Endothelial cell of umbilical vein (primary cell): ENCODE results near the gene RABEP1. TPM values are rescaled to one million over a fixed set of nuclear protein-coding genes. Genes with fewer than 3 reads are reported as not detected.

Source experiments
- BruUV-seq: library from RNA; stranded (reverse); fragments of 400-500 nt; replicated peaks from 2 replicates; lab custom pipeline; 2021; lab: Mats Ljungman, UMichigan
- CTCF ChIA-PET: fragments of 300-600, 350-600 bp; sonication (Branson Sonifier 250); formaldehyde crosslinking; loops from one replicate; lab custom pipeline; 2021; ENCODE audit warnings: antibody characterized with exemption, inconsistent platforms; lab: Charles Lee
- POLR2A ChIA-PET: fragments of 300-600, 350-600 bp; sonication (Branson Sonifier 250); formaldehyde crosslinking; loops from one replicate; lab custom pipeline; 2021; ENCODE audit warnings: antibody characterized with exemption, inconsistent platforms; lab: Charles Lee
- DNase-seq: peaks from one replicate; pipeline ENCODE4 v3.0.0-alpha.2; 2011; ENCODE audit warnings: low read depth, low spot score
- FAIRE-seq: peaks from 2 replicates; lab custom pipeline; 2011; peaks lifted over from hg19 to GRCh38; lab: Jason Lieb, UNC
- H2AFZ ChIP-seq: 2 replicates; pipeline ENCODE4 v1.6.0; 2012; ENCODE audit warnings: low read depth, low read length, control low read depth, inconsistent platforms
- H3K27ac ChIP-seq: 2 replicates; pipeline ENCODE4 v1.5.1; 2011; ENCODE audit warnings: low read depth, mild to moderate bottlenecking, control low read depth, low read length, moderate library complexity; ENCODE audit not compliant: insufficient read depth
- H3K27me3 ChIP-seq, 2 experiments: 2 replicates each; pipeline versions ENCODE4 v1.6.0 to v1.6.1; 2011; ENCODE audit warnings: low read length in 2 of 2, mixed read lengths in 1 of 2; ENCODE audit not compliant: control insufficient read depth in 2 of 2, insufficient read depth in 2 of 2
- H3K36me3 ChIP-seq, 2 experiments: 2 replicates in 1 of 2; 3 replicates in 1 of 2; pipeline ENCODE4 v1.5.1; 2011; ENCODE audit warnings: low read length in 2 of 2, mild to moderate bottlenecking in 1 of 2, moderate library complexity in 1 of 2; ENCODE audit not compliant: control insufficient read depth in 2 of 2, insufficient read depth in 2 of 2; ENCODE audit errors: extremely low read depth in 1 of 2
- H3K4me1 ChIP-seq: 3 replicates; pipeline ENCODE4 v1.5.1; 2011; ENCODE audit warnings: mild to moderate bottlenecking, low read length; ENCODE audit not compliant: control insufficient read depth, insufficient read depth; ENCODE audit errors: extremely low read depth
- H3K4me2 ChIP-seq: 2 replicates; pipeline ENCODE4 v1.6.1; 2011; ENCODE audit warnings: low read length, control low read depth, mixed read lengths; ENCODE audit not compliant: insufficient read depth
- H3K4me3 ChIP-seq, 3 experiments: fragments of 200-600 bp in 1 of 3; sonication (generic), shearing (Covaris generic) in 1 of 3; replicated peaks in 1 of 3; 2 replicates each; pipeline ENCODE4 v1.5.1; 2011 to 2016; ENCODE audit warnings: control low read depth in 3 of 3, low read length in 3 of 3, mild to moderate bottlenecking in 2 of 3, inconsistent platforms in 1 of 3, low read depth in 1 of 3, moderate library complexity in 1 of 3; ENCODE audit not compliant: insufficient read depth in 1 of 3
- H3K79me2 ChIP-seq: 2 replicates; pipeline ENCODE4 v1.6.0; 2012; ENCODE audit warnings: low read length, inconsistent platforms; ENCODE audit not compliant: control insufficient read depth, insufficient read depth
- H3K9ac ChIP-seq: replicated peaks from 2 replicates; pipeline ENCODE3; 2011; ENCODE audit warnings: low read length, control low read depth; ENCODE audit not compliant: insufficient read depth; ENCODE audit errors: extremely low read depth
- H3K9me1 ChIP-seq: replicated peaks from 3 replicates; pipeline ENCODE4 v1.6.0; 2011; ENCODE audit warnings: mild to moderate bottlenecking, low read length; ENCODE audit not compliant: control insufficient read depth, insufficient read depth; ENCODE audit errors: extremely low read depth
- H3K9me3 ChIP-seq: replicated peaks from 2 replicates; pipeline ENCODE4 v1.5.1; 2012; ENCODE audit warnings: low read length, inconsistent platforms; ENCODE audit not compliant: control insufficient read depth, insufficient read depth
- H4K20me1 ChIP-seq: replicated peaks from 2 replicates; pipeline ENCODE3; 2011; ENCODE audit warnings: mild to moderate bottlenecking, low read length; ENCODE audit not compliant: control insufficient read depth, insufficient read depth; ENCODE audit errors: extremely low read depth
- CTCF ChIP-seq, 2 donors: IDR thresholded peaks; 1 replicate in 1 of 2; 2 replicates in 1 of 2; pipeline ENCODE4 v1.5.1; 2011; ENCODE audit warnings: low read length in 2 of 2, mild to moderate bottlenecking in 2 of 2, moderate library complexity in 2 of 2, control low read depth in 1 of 2, inconsistent platforms in 1 of 2, low read depth in 1 of 2; ENCODE audit not compliant: insufficient read depth in 1 of 2; ENCODE audit errors: extremely low read depth in 1 of 2
- EZH2 ChIP-seq: IDR thresholded peaks from 2 replicates; pipeline ENCODE4 v1.6.1; 2012; ENCODE audit warnings: borderline replicate concordance, low read depth, mild to moderate bottlenecking, moderate library complexity, low read length, inconsistent platforms; ENCODE audit not compliant: severe bottlenecking
- FOS ChIP-seq: IDR thresholded peaks from 2 replicates; pipeline ENCODE4 v1.6.1; 2011; ENCODE audit warnings: mild to moderate bottlenecking, low read length, moderate library complexity, borderline replicate concordance; ENCODE audit not compliant: insufficient read depth
- GATA2 ChIP-seq: IDR thresholded peaks from 2 replicates; pipeline ENCODE4 v1.7.0; 2011; ENCODE audit warnings: low read depth, mild to moderate bottlenecking, moderate library complexity, mixed read lengths, low read length; ENCODE audit not compliant: insufficient read length, insufficient read depth
- JUN ChIP-seq: IDR thresholded peaks from 2 replicates; pipeline ENCODE4 v1.6.1; 2011; ENCODE audit warnings: borderline replicate concordance, low read depth; ENCODE audit not compliant: insufficient read length, insufficient read depth
- MAX ChIP-seq: IDR thresholded peaks from 2 replicates; pipeline ENCODE4 v1.6.1; 2011; ENCODE audit not compliant: insufficient read depth, insufficient read length
- MYC ChIP-seq: IDR thresholded peaks from one replicate; pipeline ENCODE4 v1.6.1; 2011; ENCODE audit warnings: mild to moderate bottlenecking, low read depth, low read length
- POLR2A ChIP-seq: IDR thresholded peaks from 2 replicates; pipeline ENCODE4 v1.6.1; 2012; ENCODE audit warnings: low read depth, mild to moderate bottlenecking, control low read depth, low read length
- POLR2AphosphoS5 ChIP-seq: IDR thresholded peaks from 2 replicates; pipeline ENCODE4 v1.6.1; 2012; ENCODE audit warnings: low read depth, mild to moderate bottlenecking, control low read depth, low read length, moderate library complexity; ENCODE audit not compliant: insufficient read depth
- dilution Hi-C: fragments of 300-500 bp; cut with MboI; formaldehyde crosslinking; loops from one replicate; pipeline ENCODE4 v1.15.0; 2019; ENCODE audit warnings: low sequenced_read_pairs; ENCODE audit not compliant: extremely low pct_ligation_motif_present
- intact Hi-C: fragments of 100-400 bp; cut with micrococcal nuclease; formaldehyde crosslinking; loops from one replicate; pipeline ENCODE4 v1.10.0; 2022
- polyA plus RNA-seq, 4 experiments: library from polyadenylated mRNA; depleted of rRNA in 3 of 4; stranded (reverse) in 3 of 4; unstranded in 1 of 4; fragments of >200 nt; gene quantifications; 2 replicates each; pipeline versions ENCODE4 v1.2.1 to v1.2.3, GENCODE V29; 2011 to 2012; ENCODE audit warnings: missing spikeins in 1 of 4
- total RNA-seq: library from RNA; stranded (reverse); gene quantifications from 2 replicates; pipeline ENCODE4 v1.2.3, GENCODE V29; 2021

Gene RABEP1
- total and polyA plus RNA-seq, 2 donors (not counting 3 experiments of a cell fraction or from before 2014, with no cell fraction given) = 10.1 to 54.8 TPM

GRCh38 chr17:5425826-5426225 is 143.7 kb downstream of the RABEP1 start:
- no peak overlapping the region for H2AFZ ChIP-seq
- H3K9me3 ChIP-seq = no peaks in the 10 kb centered on the region
- H3K4me3 ChIP-seq = no peak overlapping the region
- BruUV-seq = no TSS peak
- H3K4me2 ChIP-seq = no peak overlapping the region
- H3K4me1 ChIP-seq = peaks cover 6% of the 10 kb centered on the region
- no peak overlapping the region for H3K27ac ChIP-seq
- FAIRE-seq (no peak), DNase-seq (no peak)
- no peak for TF ChIP-seq EZH2
- TF ChIP-seq FOS = no peak
- TF ChIP-seq GATA2 = no peak
- no peak for TF ChIP-seq MYC
- TF ChIP-seq POLR2AphosphoS5 = no peak
- no peak for TF ChIP-seq POLR2A
- no peak for TF ChIP-seq JUN
- no peak for TF ChIP-seq MAX
- TF ChIP-seq CTCF (IDR thresholded peaks at IDR 0.05; ENCODE audit: extremely low read depth in 1 of 2, insufficient read depth in 1 of 2, low read depth in 1 of 2, low read length in 2 of 2) = no peak
- H3K9me1 ChIP-seq = no peaks in the 10 kb centered on the region
- POLR2A ChIA-PET = no interaction called here
- intact Hi-C loops = no loop called here
- CTCF ChIA-PET = interaction anchor here (6.0 kb wide), 1 partner anchor 14 kb away, joined by 43 read pairs; the partner anchor contains the start of gene C1QBP
- no peak overlapping the region for H3K9ac ChIP-seq
- dilution Hi-C loops = no loop called here
- peaks cover 27 to 39% of the 10 kb centered on the region in 2 experiments for H3K36me3 ChIP-seq
- H3K79me2 ChIP-seq = peaks cover 11% of the 10 kb centered on the region
- no peaks in the 10 kb centered on the region for H4K20me1 ChIP-seq
- H3K27me3 ChIP-seq = no peaks in the 10 kb centered on the region
